Activated naive CD4-positive, alpha-beta T cell treated with Interleukin-2 at 50 U/mL for 16 hours (primary cell): ENCODE data around the gene MTFMT.
"Not testable (repeated sequence)": the region's sequence is repeated elsewhere in the genome, so short reads cannot be mapped to it uniquely, and the experiment has no call there.

Experiments
- DNase-seq: peaks from one replicate; pipeline ENCODE4 v3.0.0-alpha.2; 2020

The MTFMT gene

DNA sequence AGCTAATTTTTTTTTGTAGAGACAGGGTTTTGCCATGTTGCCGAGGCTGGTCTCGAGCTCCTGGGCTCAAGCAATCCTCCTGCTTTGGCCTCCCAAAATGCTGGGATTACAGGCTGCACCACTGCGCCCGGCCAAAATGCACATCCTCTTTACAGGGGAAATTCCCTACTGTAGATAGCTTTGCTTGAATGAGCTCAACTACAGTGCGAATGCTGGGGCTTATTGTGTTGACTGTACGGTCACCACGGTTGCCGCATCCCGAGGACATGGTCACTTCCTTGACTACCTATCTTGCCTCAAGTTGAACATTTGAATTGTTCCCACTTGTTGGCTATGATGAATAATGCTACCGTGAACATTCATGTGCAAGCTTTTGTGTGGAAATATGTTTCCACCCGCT lies 5.3 kb upstream of the MTFMT start:
- DNase-seq: no peak

DNA sequence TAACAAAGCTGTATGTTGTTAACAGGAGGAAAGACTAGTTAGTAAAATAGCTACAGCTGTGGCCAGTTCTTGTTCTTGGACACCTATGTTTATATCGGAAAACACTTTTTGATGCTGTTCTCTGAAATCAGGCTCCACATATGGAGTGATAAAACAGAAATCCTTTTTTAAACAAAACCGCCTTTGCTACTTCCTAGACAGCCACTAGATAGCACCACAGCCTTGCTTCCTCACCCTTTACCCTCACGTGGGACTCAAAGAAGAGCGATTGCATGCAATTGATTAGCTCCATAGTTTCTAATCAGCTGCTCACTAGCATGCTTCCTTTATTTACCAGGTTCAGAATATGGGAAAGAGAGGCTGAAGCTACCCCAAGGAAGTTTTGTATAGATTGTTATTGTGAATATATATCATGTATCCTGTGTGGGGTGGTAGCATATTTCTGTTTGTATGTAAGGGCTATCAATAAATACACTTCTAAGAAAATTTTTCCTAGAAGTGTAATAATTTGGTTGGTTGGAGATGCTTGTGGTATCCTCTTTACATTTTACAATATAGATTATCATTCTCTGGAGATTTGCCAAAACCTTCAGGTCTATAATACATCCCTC lies 4.3 kb upstream of the MTFMT start:
- DNase-seq: no peak

DNA sequence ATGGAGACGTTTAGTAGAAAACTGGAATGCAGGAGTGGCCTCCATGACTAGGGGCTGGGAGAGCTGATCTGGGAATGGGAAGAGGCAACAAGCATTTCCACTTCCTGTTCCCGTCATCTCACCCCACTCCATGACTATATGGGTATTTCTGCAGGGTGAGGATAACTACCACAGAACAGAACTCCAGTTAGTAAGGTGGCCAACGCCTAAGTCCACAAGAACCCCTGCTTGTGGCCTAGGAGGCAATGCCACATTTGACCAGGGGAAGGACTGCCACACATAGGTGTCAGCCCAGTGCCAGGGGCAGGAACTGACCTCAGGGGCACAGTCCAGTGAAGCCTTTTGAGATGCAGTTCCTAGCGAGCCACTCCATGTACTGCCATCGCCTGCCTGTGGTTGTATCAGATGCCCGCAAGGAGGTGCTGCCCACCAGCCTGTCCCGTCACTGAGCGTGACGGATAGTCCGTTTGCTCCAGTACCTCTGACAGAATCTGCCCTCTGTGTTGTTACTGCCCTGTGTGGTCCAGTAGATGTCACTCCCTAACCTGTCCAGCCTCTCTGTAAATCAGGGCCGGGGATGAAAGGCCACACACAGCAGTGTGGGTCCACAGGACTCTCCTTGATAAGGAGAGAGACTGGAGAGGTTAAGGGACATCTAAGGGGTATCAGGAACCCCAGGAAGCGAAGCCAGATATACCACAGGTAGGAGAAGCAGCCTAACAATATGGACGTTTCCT lies 3.5 kb upstream of the MTFMT start:
- DNase-seq: peak; percentile 38

- DNase-seq: no peak
Observed at GRCh38 chr15:65029736-65030208, 333 bp upstream of the MTFMT start.

DNA sequence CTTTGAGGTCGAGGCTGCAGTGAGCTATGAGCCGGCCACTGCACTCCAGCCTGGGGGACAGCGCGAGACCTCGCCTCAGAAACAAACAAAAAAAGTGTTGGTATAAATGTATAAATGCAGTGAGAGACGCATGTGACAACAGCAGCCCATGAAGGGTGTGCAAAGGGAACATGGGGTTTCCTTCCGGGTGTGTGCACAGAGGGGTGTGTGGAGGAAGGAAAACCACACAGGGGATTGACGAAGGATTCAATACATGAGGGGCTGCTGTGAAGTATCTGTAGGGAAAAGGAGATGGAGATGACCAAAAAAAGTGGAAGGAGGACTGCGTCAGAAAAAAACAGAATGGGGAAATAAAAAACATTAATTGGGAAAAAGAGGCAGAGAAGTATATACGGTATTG lies 1.1 kb downstream of the MTFMT start:
- DNase-seq: no peak

GRCh38 chr15:65027593-65027992 lies 1.8 kb downstream of the MTFMT start:
- DNase-seq: no peak

- no peak for DNase-seq
Observed at GRCh38 chr15:65026756-65027155, 2.7 kb downstream of the MTFMT start.

DNA sequence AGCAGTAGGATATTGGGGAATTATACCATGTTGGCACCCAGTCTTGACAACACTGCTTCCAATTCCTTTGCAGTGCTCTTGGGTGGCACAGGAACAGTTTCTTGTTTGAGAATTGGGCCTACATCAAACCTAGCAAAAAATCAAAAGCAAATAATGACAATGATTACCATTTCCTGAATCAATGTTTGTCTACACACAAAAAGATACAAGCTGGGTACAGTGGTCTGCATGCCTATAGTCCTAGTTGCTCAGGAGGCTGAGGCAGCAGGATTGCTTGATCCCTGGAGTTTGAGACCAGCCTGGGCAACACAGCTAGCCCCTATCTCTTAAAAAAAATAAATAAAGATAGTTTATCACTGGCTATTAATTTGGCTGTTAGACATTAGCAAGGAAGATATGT lies 8.0 kb downstream of the MTFMT start:
- no peak for DNase-seq

DNA sequence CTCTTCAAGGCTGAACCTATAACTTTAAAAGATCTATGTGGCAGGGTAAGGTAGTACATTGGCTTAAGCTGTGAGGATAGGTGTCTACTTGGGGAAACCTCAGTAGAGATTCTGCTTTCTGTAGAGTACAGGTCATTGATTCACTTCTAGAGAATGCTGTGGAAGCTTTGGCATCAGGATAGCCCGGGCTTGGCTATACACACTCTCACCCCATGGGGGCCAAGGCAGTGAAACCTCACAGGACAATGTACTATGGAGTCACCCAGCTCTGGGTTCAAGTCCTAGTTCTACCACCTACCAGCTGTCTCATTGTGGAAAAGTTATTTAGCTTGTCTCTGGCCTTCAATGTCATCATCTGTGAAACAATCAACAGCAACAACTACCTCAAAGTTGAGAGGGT lies 9.0 kb downstream of the MTFMT start:
- DNase-seq: no peak

DNA sequence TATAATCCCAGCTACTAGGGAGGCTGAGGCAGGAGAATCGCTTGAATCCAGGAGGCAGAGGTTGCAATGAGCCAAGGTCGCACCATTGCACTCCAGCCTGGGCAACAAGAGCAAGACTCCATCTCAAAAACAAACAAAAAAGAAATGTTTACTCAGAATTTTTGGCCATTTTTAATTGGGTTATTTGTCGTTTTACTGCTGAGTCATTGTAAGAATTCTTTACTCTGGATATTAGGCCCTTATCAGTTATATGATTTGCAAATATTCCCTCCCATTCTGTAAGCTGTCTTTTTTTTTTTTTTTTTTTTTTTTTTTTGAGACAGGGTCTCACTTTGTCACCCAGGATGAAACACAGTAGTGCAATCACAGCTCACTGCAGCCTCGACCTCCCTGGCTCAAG lies 18.2 kb downstream of the MTFMT start:
- not testable (repeated sequence) for DNase-seq

DNA sequence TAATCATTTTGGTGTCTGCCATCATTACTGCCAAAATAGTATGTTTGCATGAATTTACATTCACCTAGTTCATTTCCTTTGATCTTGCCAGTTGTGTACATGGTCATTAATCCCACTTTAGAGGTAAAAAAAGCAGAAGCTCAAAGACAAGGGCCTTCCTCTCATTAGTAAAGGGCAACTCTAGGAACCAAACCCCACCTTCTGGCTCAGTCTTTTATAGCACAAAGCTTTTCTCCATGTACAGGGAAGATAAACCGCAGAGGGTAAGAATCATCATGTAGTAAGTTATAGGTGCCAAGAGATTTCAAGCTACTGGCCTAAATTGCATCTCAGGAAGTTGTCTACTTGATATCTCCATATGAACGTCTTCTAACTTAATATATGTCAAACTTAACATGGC lies 20.5 kb downstream of the MTFMT start:
- no peak for DNase-seq

DNA sequence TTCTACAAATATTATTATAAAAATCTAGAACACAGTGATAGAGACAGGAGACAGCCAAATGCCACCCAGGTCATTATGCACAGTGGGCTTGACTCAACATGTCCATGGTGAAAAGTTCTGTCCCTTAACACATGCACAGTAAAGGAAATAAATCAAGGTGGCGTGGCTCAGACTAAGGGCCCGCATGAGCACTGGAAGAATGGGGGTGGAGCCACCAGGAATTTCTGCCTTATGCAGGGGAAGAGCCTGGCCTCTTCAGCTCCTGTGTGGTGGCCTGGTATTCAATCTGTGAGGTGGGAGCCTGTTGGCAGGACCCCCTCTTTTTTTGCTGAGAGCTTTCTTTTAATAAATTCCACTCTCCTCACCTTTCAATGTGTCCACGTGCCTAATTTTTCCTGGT lies 22.6 kb downstream of the MTFMT start:
- DNase-seq: no peak

DNA sequence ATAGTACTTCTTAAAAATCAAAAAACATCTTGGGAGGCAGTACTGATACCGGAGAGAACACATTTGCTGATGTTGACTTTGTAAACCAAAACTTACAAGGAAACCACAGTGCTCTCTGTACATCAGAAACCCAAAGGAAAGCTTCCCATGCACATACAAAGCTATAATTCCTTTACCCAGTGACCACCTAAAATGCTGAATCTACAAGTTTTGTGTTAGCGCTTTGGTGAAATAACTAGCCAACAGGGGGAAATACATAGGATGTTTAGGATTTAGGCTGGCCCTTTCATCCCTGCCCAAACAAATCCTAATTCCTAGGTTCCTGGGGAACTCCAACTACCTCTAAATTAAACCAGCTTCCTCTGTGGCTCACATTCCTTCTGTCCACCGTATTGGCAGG lies 24.4 kb downstream of the MTFMT start:
- DNase-seq: no peak

DNA sequence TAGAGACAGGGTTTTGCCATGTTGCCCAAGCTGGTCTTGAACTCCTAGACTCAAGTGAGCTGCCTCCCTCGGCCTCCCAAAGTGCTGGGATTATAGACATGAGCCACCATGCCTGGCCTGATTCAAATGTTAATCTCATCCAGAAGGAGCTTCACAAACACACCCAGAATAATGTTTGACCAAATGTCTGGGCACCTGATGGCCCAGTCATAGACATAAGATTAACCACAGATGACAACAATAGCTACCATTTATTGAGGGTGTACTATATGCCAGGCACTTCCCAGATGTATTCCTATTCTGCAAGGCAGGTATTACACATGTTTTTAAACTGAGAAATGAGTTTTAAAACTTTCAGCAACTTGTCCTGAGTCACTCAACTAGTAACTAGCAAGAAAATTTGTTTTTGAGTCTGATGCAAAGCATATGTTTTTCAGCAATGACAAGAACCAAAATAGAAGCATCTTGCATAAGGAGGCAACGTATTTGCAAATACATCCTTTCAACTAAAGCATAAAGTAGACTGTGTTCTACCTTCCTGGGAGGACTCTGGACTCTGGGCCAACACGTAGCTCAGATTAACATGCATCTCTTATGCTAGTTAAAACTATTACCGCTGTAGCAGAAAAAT lies 31.6 kb downstream of the MTFMT start:
- no peak for DNase-seq

DNA sequence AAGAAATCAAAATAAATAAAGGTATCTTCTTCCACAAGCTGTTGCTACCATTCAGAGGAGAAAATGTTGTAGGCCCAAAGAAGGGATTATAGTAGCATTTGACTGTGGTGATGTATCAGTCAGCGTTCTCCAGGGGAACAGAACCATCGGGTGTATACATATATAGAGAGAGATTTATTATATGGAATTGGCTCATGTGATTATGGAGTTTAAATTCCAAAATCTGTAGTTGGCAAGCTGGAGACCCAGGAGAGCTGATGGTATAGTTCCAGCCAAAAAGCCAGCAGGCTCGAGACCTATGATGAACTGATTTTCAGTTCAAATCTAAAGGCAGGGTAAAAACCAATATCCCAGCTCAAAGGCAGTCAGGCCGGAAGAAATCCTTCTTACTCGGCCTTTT lies 32.4 kb downstream of the MTFMT start:
- no peak for DNase-seq

GRCh38 chr15:64993290-64993689 lies 36.1 kb downstream of the MTFMT start:
- DNase-seq: no peak

DNA sequence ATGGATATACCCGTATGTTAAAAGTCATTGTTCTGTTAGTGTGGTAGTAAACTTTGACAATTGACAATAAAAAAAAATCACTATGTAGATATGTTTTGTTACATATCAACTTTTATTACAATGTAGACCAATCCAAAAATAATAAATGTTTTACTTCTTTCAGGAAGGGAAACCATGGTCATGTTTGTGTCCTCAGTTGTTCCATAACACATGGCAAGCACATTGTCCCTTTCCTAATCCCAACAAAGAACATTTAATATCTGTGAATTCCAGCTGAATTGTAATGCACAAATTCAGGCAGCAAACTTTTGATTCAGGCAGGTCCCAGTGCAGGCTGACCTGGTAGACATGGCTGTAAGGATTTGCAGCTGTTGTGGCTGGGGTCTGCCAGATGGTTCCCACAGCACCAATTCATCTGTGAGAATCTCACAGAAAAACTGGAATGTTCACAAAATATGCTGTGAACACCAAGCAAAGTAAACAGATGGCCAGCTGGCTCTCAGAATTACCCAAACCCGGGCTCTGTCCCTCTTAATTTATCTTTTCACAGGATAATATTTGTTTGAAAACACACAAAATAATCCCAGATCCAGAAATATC lies 37.8 kb downstream of the MTFMT start:
- DNase-seq: no peak

DNA sequence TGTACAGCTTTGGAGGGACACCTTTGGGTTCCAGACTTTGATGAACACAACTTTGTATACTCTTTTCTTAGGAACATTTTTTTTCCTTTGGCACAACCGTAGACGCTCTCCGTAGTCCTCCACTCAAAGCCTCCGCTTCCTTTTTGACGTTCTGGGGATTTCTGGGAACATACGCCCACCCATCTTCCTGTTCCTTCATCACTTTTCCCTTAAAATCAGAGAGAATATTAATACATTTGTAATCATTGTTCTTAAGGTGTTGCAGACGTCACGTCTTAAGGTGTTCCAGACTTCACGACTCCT lies 39.3 kb downstream of the MTFMT start:
- no peak for DNase-seq

DNA sequence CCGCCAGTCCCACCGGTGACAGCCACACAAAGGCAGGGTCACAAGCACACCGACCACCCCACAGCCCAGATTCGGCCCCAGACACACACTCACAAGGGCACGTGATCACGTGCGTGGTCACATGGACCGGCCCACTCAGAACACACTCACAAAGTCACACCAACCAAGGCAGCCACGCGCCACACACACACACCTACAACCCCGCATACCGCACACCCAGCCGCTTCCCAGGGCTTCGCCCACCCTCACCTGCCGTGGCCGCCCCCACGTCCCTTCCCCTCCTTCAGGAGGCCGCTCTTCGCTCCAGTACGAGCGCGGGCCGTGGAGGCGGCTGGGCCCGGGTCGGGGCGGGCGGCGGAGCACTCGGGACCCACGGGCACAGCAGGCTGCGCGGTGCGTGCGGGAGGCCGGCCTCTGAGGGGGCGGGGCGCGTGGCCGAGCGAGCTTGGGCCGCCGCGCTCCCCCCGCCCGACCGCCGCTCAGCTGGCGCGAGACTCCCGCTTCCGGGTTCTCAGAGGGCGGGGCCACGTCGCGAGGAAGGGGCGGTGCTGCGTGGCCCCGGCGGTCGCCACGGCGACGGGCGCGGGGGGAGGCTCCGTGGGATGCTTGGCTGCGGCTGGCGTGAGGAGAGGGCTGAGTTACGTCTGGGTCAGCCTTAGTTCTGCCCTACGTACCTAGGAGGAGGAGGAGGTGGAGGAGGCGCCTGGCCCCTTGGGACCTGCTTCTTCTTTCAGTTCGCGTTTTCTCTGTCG lies 39.8 kb downstream of the MTFMT start, which contains the start of gene SPG21:
SPG21 (minus strand) TSS at position 499 of the 752 bp plus-strand sequence. CDS start 6,345 bp downstream, outside the sequence.
- peak; percentile 93 for DNase-seq

- no peak for DNase-seq
Observed at GRCh38 chr15:64987136-64987535, 42.3 kb downstream of the MTFMT start.

DNA sequence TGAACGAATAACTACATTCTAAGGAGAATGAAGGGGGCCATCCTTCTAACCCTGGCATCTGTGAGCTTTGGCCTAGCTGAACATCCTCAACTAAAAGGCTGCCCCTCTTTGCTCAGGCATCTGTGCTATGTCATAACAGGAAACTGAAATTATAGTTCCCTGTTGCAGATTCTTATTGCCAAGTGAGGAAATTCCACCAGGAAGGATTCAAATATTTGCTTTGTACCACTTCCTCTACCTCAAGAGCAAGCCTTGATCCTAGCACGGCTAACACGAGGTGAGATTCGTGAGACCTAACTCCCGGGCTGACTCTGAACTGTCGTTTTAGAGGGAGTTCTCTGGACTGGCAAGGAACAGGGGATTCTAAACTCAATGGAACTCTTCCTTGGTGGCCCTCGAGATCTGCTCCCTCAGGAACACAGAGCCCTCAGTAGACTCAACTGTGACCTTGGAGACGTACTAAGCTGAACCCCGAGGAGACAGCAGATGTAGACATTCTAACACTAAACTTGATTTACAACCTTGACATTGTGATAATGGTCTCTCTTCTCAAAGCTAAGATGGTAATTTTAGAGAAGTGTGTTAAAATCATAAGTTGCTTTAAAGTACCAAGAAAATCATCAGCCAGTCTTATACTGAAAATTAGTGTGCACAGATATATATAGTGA lies 43.9 kb downstream of the MTFMT start:
- no peak for DNase-seq

- no peak for DNase-seq
Observed at GRCh38 chr15:64982472-64982871, 47.0 kb downstream of the MTFMT start.
